Mammary epithelial cell (primary cell): ENCODE results near the gene HPSE2.

Experiments
- CTCF ChIP-seq, 2 donors: IDR thresholded peaks in 1 of 2; conservative IDR thresholded peaks in 1 of 2; 2 replicates each; pipeline ENCODE4 v1.5.1; 2011 to 2012; ENCODE audit warnings: inconsistent platforms in 2 of 2, low read length in 2 of 2, mild to moderate bottlenecking in 2 of 2, control low read depth in 1 of 2, low read depth in 1 of 2; ENCODE audit not compliant: insufficient read depth in 1 of 2; ENCODE audit errors: extremely low read depth in 1 of 2
- EZH2 ChIP-seq: IDR thresholded peaks from 2 replicates; pipeline ENCODE4 v1.6.1; 2012; ENCODE audit warnings: low read length, inconsistent platforms, borderline replicate concordance

- TF ChIP-seq CTCF (conservative IDR thresholded peaks at IDR 0.05 in 1 of 2, IDR thresholded peaks at IDR 0.05 in 1 of 2; ENCODE audit: extremely low read depth in 1 of 2, insufficient read depth in 1 of 2, low read depth in 1 of 2, low read length in 2 of 2), result no peak
- no peak for TF ChIP-seq EZH2
These were observed 404.3 kb downstream of the HPSE2 start for GRCh38 chr10:98831391-98831790.
